CD4-positive, alpha-beta memory T cell (primary cell): ENCODE measurements around the gene GNA14. TPM values are rescaled to one million over a fixed set of nuclear protein-coding genes. Genes with fewer than 3 reads are reported as not detected.

Experiments used
- CTCF ChIA-PET: fragments of 350-600 bp; sonication (Branson Sonifier 250); formaldehyde crosslinking; loops from one replicate; lab custom pipeline; 2021; ENCODE audit warnings: inconsistent platforms; ENCODE audit not compliant: partially characterized antibody; lab: Charles Lee
- POLR2A ChIA-PET: fragments of 350-600 bp; sonication (Branson Sonifier 250); formaldehyde crosslinking; loops from one replicate; lab custom pipeline; 2021; ENCODE audit not compliant: partially characterized antibody; lab: Charles Lee
- DNase-seq, 5 donors: peaks; one replicate each; pipeline versions ENCODE4 v3.0.0 to v3.0.0-alpha.2; 2020 to 2022; ENCODE audit warnings: mixed read lengths in 1 of 5
- H3K27ac ChIP-seq: one replicate; pipeline ENCODE4 v1.7.0; 2013; ENCODE audit warnings: low read depth, low read length
- H3K27me3 ChIP-seq: 2 replicates; pipeline ENCODE4 v1.7.0; 2013; ENCODE audit warnings: mild to moderate bottlenecking, low read length, moderate library complexity; ENCODE audit not compliant: insufficient read depth
- H3K36me3 ChIP-seq: 2 replicates; pipeline ENCODE4 v1.7.0; 2013; ENCODE audit warnings: mild to moderate bottlenecking, low read length, moderate library complexity; ENCODE audit not compliant: insufficient read depth
- H3K4me1 ChIP-seq: 2 replicates; pipeline ENCODE4 v1.7.0; 2013; ENCODE audit warnings: mild to moderate bottlenecking, low read length, moderate library complexity; ENCODE audit not compliant: insufficient read depth
- H3K4me3 ChIP-seq, 2 donors: one replicate each; pipeline ENCODE4 v1.7.0; 2013; ENCODE audit warnings: low read length in 2 of 2, mild to moderate bottlenecking in 1 of 2
- H3K9me3 ChIP-seq, 2 donors: one replicate each; pipeline ENCODE4 v1.7.0; 2013; ENCODE audit warnings: low read length in 2 of 2, control low read depth in 1 of 2; ENCODE audit not compliant: control insufficient read depth in 1 of 2
- H3K27ac Mint-ChIP-seq, 7 donors: one replicate each; pipeline ENCODE4 v1.8.0; 2020 to 2021; ENCODE audit warnings: mixed read lengths in 7 of 7, mild to moderate bottlenecking in 6 of 7, inconsistent platforms in 3 of 7, moderate library complexity in 3 of 7
- H3K27me3 Mint-ChIP-seq, 2 donors: one replicate each; pipeline ENCODE4 v1.8.0; 2020 to 2021; ENCODE audit warnings: mixed read lengths in 2 of 2
- H3K36me3 Mint-ChIP-seq, 2 donors: one replicate each; pipeline ENCODE4 v1.8.0; 2020 to 2021; ENCODE audit warnings: mixed read lengths in 2 of 2, inconsistent platforms in 1 of 2, mild to moderate bottlenecking in 1 of 2
- H3K4me1 Mint-ChIP-seq, 4 donors: one replicate each; pipeline ENCODE4 v1.8.0; 2020 to 2021; ENCODE audit warnings: mixed read lengths in 4 of 4, mild to moderate bottlenecking in 1 of 4
- H3K4me3 Mint-ChIP-seq, 8 donors: one replicate each; pipeline ENCODE4 v1.8.0; 2020 to 2021; ENCODE audit warnings: mixed read lengths in 8 of 8, mild to moderate bottlenecking in 7 of 8, moderate library complexity in 6 of 8, inconsistent platforms in 3 of 8
- H3K9me3 Mint-ChIP-seq, 8 donors: one replicate each; pipeline ENCODE4 v1.8.0; 2020 to 2021; ENCODE audit warnings: mixed read lengths in 8 of 8, mild to moderate bottlenecking in 5 of 8, inconsistent platforms in 3 of 8, moderate library complexity in 1 of 8
- intact Hi-C: fragments of 100-400 bp; cut with micrococcal nuclease; formaldehyde crosslinking; loops from one replicate; pipeline ENCODE4 v1.15.1; 2023
- polyA plus RNA-seq, 2 donors: library from polyadenylated mRNA; unstranded; fragments of 300-500 nt; fragmentation: Illumina TruSeq; gene quantifications; one replicate each; pipeline ENCODE4 v1.2.3, GENCODE V29; 2021
- total RNA-seq, 2 experiments: library from RNA; stranded (reverse); gene quantifications; one replicate each; pipeline ENCODE4 v1.2.3, GENCODE V29; 2021

GNA14 gene
- total and polyA plus RNA-seq, 4 experiments from 2014 or later, result not detected

- Histone ChIP-seq H3K4me1 (no peaks in the 10 kb centered on the region), H3K36me3 (no peaks in the 10 kb centered on the region), H3K9me3 (no peaks in the 10 kb centered on the region), H3K4me3 (no peak overlapping the region), H3K27me3 (no peaks in the 10 kb centered on the region), H3K27ac (no peak overlapping the region)
- peaks cover 0 to 2% of the 10 kb centered on the region in 2 donors for H3K27me3 Mint-ChIP-seq
- POLR2A ChIA-PET, result no interaction called here
- DNase-seq, result no peak
- no peak overlapping the region for H3K4me3 Mint-ChIP-seq
- H3K36me3 Mint-ChIP-seq, result no peaks in the 10 kb centered on the region
- H3K27ac Mint-ChIP-seq, result no peak overlapping the region
- peaks cover 0 to 2% (median 0%) of the 10 kb centered on the region in 8 donors for H3K9me3 Mint-ChIP-seq
- intact Hi-C loops, result loop anchor here (10.0 kb wide), 1 partner anchor 373 kb away; the partner anchor contains the start of gene GNAQ
- no peaks in the 10 kb centered on the region for H3K4me1 Mint-ChIP-seq
- CTCF ChIA-PET, result no interaction called here
These were observed 13.5 kb upstream of the GNA14 start for GRCh38 chr9:77661566-77662085.

DNA sequence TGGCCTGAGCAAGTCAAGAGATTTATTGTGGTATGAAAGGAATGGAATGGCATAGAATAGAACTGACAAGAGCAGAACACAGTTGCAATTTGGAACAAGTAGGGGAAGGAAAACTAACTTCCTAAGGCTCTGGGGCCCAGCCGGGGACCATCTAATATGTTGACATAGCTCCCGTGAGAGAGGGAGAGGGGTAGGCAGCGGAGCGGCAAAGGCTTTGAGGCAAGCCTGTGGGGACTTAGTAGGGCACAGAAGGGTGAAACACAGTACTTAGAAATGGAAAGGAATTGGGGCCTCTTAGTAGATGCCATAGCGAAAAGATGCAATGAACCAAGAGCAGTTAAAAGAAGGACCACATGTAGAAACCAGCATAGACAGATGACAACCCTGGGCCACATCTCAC, 11.8 kb upstream of the GNA14 start:
- H3K4me1 ChIP-seq, result no peaks in the 10 kb centered on the region
- DNase-seq, result no peak
- CTCF ChIA-PET, result no interaction called here
- Mint-ChIP-seq H3K4me1 (no peaks in the 10 kb centered on the region), H3K27me3 (peaks cover 6 to 8% of the 10 kb centered on the region in 2 donors), H3K36me3 (no peaks in the 10 kb centered on the region), H3K27ac (no peak overlapping the region), H3K9me3 (peaks cover 0 to 2% (median 0%) of the 10 kb centered on the region in 8 donors), H3K4me3 (no peak overlapping the region)
- H3K27me3 ChIP-seq, result no peaks in the 10 kb centered on the region
- intact Hi-C loops, result loop anchor here (10.0 kb wide), 1 partner anchor 375 kb away; the partner anchor contains the start of gene GNAQ
- POLR2A ChIA-PET, result no interaction called here
- H3K27ac ChIP-seq, result no peak overlapping the region
- H3K36me3 ChIP-seq, result no peaks in the 10 kb centered on the region
- H3K4me3 ChIP-seq, result no peak overlapping the region
- H3K9me3 ChIP-seq, result no peaks in the 10 kb centered on the region

GRCh38 chr9:77651203-77651602, 3.1 kb upstream of the GNA14 start:
- Mint-ChIP-seq H3K4me1 (peaks cover 2 to 20% (median 14%) of the 10 kb centered on the region in 4 donors), H3K36me3 (no peaks in the 10 kb centered on the region), H3K27ac (no peak overlapping the region), H3K9me3 (no peaks in the 10 kb centered on the region), H3K4me3 (no peak overlapping the region), H3K27me3 (peaks cover 19 to 33% of the 10 kb centered on the region in 2 donors)
- H3K4me3 ChIP-seq, result no peak overlapping the region
- no peaks in the 10 kb centered on the region for H3K36me3 ChIP-seq
- H3K9me3 ChIP-seq, result no peaks in the 10 kb centered on the region
- no peak for DNase-seq
- no peak overlapping the region for H3K27ac ChIP-seq
- ChIA-PET CTCF (no interaction called here), POLR2A (no interaction called here)
- intact Hi-C loops, result no loop called here
- H3K4me1 ChIP-seq, result no peaks in the 10 kb centered on the region
- peaks cover 8% of the 10 kb centered on the region for H3K27me3 ChIP-seq

DNA sequence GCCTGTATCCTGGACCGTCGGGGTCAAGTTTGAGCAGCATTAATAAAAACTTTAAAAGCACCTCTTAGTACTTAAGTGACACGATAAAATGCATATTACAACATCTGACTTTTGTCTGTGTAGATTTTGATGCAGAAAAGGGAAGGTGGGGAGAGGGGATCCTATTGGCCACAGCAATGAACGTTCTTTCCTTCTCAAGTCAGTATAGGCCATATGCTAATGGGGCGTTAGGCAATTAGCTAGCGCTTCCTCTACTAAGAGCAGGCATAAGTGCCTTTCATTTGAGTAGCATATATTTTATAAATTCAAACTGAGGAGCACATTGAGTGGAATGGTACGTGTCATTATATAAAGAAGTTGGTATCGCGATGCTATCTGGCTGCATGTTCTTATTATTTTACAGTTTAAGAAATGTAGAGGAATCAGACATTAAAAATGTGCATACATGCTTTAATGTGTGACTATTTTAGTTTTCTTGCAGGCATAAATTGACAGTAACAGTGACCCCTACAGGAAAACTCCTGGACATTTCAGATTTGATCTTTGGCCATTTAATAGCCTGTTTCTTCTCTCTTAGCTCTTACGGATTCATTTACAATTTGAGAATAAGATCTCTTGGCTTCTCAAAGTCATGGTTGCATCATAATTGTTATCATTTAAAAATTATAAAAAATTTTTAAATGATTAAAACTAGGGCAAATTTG, 1.1 kb upstream of the GNA14 start:
- H3K27me3 ChIP-seq, result peaks cover 11% of the 10 kb centered on the region
- no peak for DNase-seq
- H3K4me1 Mint-ChIP-seq, result peaks cover 2 to 21% (median 14%) of the 10 kb centered on the region in 4 donors
- CTCF ChIA-PET, result no interaction called here
- peaks cover 27 to 37% of the 10 kb centered on the region in 2 donors for H3K27me3 Mint-ChIP-seq
- no peak overlapping the region for H3K27ac Mint-ChIP-seq
- H3K36me3 Mint-ChIP-seq, result no peaks in the 10 kb centered on the region
- no peaks in the 10 kb centered on the region for H3K4me1 ChIP-seq
- peak overlapping the region in 4 of 8 donors; percentile 12 to 57 (median 34) for H3K4me3 Mint-ChIP-seq
- peaks cover 0 to 2% (median 0%) of the 10 kb centered on the region in 8 donors for H3K9me3 Mint-ChIP-seq
- H3K9me3 ChIP-seq, result no peaks in the 10 kb centered on the region
- intact Hi-C loops, result no loop called here
- H3K4me3 ChIP-seq, result no peak overlapping the region
- no peak overlapping the region for H3K27ac ChIP-seq
- POLR2A ChIA-PET, result no interaction called here
- no peaks in the 10 kb centered on the region for H3K36me3 ChIP-seq

DNA sequence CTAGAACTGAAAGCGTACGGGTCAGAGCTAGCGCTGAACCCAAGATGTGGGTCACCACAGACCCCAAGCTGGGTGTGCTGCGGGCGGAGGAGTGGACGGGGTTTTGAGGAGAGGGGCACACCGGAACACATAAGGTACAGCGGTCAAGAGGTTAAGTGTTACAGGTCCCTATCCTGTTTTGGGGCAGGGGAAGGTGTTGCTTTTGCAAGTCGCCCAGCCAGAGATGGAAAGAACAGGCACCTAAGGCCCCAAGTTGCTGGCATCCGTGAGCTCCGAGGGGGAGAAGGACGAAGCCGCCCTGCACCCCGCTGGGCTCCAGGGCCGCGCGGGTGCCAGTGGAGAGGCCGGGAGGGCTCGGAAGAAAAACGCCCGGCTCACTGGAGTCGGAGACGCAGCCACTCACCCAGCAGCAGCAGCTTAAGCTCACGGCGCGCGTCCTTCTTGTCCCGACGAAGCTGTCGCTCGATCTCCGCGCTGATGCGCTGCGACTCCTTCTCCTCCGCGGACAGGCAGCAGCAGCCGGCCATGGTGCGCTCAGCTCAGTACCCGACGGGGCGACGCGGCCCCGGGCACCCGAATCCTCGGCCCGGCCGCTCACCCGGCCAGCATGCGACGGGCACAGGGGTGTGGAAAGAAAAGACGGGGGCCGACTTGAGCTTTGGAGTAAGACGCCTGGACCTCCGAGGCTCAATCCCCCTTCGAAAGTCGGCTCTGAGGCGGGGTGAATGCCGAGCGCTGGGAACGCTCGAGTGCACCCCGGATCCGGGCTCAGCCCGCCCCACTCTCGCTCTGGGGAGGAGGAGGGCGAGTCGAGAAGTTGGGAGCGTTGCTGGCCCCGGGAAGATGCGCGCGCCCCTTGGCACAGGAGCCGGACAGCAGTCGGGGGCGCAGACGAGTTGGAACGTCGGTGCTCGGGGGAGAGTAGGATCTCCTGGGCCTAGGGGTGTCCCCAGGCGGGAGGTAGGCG, 572 bp downstream of the GNA14 start:
- H3K4me1 Mint-ChIP-seq, result peaks cover 2 to 21% (median 14%) of the 10 kb centered on the region in 4 donors
- peak overlapping the region in 1 of 7 donors; percentile 29 for H3K27ac Mint-ChIP-seq
- no peak for DNase-seq
- Histone ChIP-seq H3K4me3 (no peak overlapping the region), H3K27ac (no peak overlapping the region), H3K36me3 (no peaks in the 10 kb centered on the region), H3K27me3 (peaks cover 11% of the 10 kb centered on the region), H3K9me3 (no peaks in the 10 kb centered on the region), H3K4me1 (no peaks in the 10 kb centered on the region)
- intact Hi-C loops, result no loop called here
- H3K36me3 Mint-ChIP-seq, result no peaks in the 10 kb centered on the region
- H3K9me3 Mint-ChIP-seq, result peaks cover 0 to 2% (median 0%) of the 10 kb centered on the region in 8 donors
- CTCF ChIA-PET, result no interaction called here
- POLR2A ChIA-PET, result no interaction called here
- peak overlapping the region; percentile 41 to 77 (median 62) for H3K4me3 Mint-ChIP-seq
- peaks cover 34 to 37% of the 10 kb centered on the region in 2 donors for H3K27me3 Mint-ChIP-seq

GRCh38 chr9:77643871-77644270, 4.3 kb downstream of the GNA14 start:
- Mint-ChIP-seq H3K9me3 (peaks cover 0 to 2% (median 0%) of the 10 kb centered on the region in 8 donors), H3K27me3 (peaks cover 33 to 34% of the 10 kb centered on the region in 2 donors), H3K4me3 (no peak overlapping the region), H3K27ac (no peak overlapping the region), H3K36me3 (no peaks in the 10 kb centered on the region), H3K4me1 (peaks cover 2 to 21% (median 12%) of the 10 kb centered on the region in 4 donors)
- no peak for DNase-seq
- no peak overlapping the region for H3K27ac ChIP-seq
- POLR2A ChIA-PET, result no interaction called here
- no peaks in the 10 kb centered on the region for H3K9me3 ChIP-seq
- H3K27me3 ChIP-seq, result peaks cover 11% of the 10 kb centered on the region
- no peaks in the 10 kb centered on the region for H3K4me1 ChIP-seq
- no peak overlapping the region for H3K4me3 ChIP-seq
- intact Hi-C loops, result no loop called here
- H3K36me3 ChIP-seq, result no peaks in the 10 kb centered on the region
- CTCF ChIA-PET, result no interaction called here
